HG03460 (cell line): Measurements from ENCODE around the gene HOXA4.

Experiments
- ATAC-seq: cut with Tn5 transposase; IDR thresholded peaks from one replicate; pipeline ENCODE4 v1.9.1; 2021; ENCODE audit not compliant: unreplicated experiment

Gene HOXA4

GRCh38 chr7:27133409-27134231 is 3.1 kb upstream of the HOXA4 start:
- no peak for ATAC-seq

GRCh38 chr7:27132978-27133377 is 2.4 kb upstream of the HOXA4 start:
- no peak for ATAC-seq

GRCh38 chr7:27132214-27132613 is 1.7 kb upstream of the HOXA4 start:
- ATAC-seq: no peak

GRCh38 chr7:27131390-27131819 is 848 bp upstream of the HOXA4 start:
- ATAC-seq: no peak

GRCh38 chr7:27129729-27130539 is 623 bp downstream of the HOXA4 start:
- ATAC-seq: no peak

- no peak for ATAC-seq
Measured at GRCh38 chr7:27128776-27129728, 1.5 kb downstream of the HOXA4 start.

- ATAC-seq: no peak
Measured at GRCh38 chr7:27128034-27128433, 2.5 kb downstream of the HOXA4 start.

GRCh38 chr7:27126596-27127327 is 3.8 kb downstream of the HOXA4 start:
- no peak for ATAC-seq

- ATAC-seq: no peak
Measured at GRCh38 chr7:27125986-27126394, 4.6 kb downstream of the HOXA4 start.

- no peak for ATAC-seq
Measured at GRCh38 chr7:27124902-27125689, 5.5 kb downstream of the HOXA4 start.

- ATAC-seq: no peak
Measured at GRCh38 chr7:27124096-27124901, 6.3 kb downstream of the HOXA4 start.

- ATAC-seq: no peak
Measured at GRCh38 chr7:27123477-27124053, 7.0 kb downstream of the HOXA4 start.

- ATAC-seq: no peak
Measured at GRCh38 chr7:27123007-27123476, 7.5 kb downstream of the HOXA4 start.

- ATAC-seq: no peak
Measured at GRCh38 chr7:27122077-27122910, 8.3 kb downstream of the HOXA4 start.

- no peak for ATAC-seq
Measured at GRCh38 chr7:27121684-27122076, 8.9 kb downstream of the HOXA4 start.

- no peak for ATAC-seq
Measured at GRCh38 chr7:27119412-27119911, 11.1 kb downstream of the HOXA4 start.

- no peak for ATAC-seq
Measured at GRCh38 chr7:27118580-27118979, 12.0 kb downstream of the HOXA4 start.
